Subcutaneous adipose tissue (tissue), 4 donors: ENCODE measurements around the gene ANKRD13C. TPM values are rescaled to one million over a fixed set of nuclear protein-coding genes. Genes with fewer than 3 reads are reported as not detected.

Experiments used
- total RNA-seq, 4 donors: library from RNA; depleted of rRNA; stranded (reverse); fragments of >200 nt; gene quantifications; one replicate each; pipeline ENCODE4 v1.1.0, GENCODE V29; 2016
- TF ChIP-seq, protein P1 (sequence below): fragments of 450-650 bp; IDR thresholded peaks from one replicate; pipeline ENCODE4 v1.5.1; 2016; ENCODE audit warnings: low read depth, mild to moderate bottlenecking, control low read depth, antibody characterized with exemption, moderate library complexity

Gene ANKRD13C
- total RNA-seq, 4 donors from 2014 or later: 19.4 to 26.4 (median 24.4) TPM

DNA sequence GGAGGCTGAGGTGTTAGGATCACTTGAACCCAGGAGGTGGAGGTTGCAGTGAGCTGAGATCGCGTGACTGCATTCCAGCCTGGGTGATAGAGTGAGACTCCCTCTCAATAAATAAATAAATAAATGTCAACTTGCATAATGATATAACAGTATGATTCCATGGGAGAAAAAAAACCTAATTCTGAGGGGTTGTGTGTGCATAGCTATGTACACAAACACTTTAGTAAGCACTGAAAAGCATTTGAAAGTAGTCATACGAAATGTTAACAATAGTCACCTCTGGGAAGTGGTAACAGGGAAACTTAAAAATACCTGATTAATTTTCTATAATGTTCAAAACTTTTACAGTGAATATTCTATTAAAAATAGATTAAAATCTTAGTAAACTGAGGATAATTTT, 43.2 kb downstream of the ANKRD13C start:
- TF ChIP-seq, protein P1, sequence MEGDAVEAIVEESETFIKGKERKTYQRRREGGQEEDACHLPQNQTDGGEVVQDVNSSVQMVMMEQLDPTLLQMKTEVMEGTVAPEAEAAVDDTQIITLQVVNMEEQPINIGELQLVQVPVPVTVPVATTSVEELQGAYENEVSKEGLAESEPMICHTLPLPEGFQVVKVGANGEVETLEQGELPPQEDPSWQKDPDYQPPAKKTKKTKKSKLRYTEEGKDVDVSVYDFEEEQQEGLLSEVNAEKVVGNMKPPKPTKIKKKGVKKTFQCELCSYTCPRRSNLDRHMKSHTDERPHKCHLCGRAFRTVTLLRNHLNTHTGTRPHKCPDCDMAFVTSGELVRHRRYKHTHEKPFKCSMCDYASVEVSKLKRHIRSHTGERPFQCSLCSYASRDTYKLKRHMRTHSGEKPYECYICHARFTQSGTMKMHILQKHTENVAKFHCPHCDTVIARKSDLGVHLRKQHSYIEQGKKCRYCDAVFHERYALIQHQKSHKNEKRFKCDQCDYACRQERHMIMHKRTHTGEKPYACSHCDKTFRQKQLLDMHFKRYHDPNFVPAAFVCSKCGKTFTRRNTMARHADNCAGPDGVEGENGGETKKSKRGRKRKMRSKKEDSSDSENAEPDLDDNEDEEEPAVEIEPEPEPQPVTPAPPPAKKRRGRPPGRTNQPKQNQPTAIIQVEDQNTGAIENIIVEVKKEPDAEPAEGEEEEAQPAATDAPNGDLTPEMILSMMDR: no peak

DNA sequence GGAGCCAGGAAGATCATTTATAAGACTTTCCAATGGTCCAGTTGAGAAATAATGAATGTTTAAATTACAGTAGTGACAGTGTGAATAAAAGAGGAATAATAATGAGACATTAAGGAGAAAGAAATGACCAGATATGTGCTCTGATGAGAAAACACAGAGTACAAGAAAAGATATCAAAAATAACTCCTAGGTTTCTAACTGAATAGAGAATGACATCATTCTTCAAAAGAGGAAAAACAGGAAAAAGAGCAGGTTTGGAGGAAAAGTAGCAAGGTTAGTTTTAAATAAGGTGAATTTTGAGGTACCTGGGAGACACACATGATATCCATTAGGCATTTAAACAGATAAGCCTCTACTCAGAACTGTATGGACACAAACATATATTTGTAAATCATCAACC, 55.0 kb downstream of the ANKRD13C start:
- TF ChIP-seq, protein P1: no peak

DNA sequence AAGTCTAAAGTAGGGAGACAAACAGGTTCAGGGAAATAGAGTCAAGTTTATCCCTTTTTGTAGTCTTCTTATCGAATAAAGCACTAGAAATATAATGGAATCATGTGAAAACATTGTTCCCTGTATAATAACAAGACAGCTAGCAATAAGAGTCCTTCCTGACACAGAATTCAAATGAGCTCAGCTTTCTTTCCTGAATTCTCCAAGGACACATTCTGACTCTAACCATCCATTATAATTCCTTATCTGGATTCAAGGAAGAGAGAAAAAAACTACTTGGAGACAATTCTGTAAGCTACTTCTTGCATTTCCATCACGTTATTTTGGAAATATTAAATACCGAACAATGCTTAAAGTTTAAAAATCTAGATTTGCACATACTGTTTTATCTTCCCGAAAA, 58.8 kb downstream of the ANKRD13C start:
- TF ChIP-seq, protein P1: no peak

DNA sequence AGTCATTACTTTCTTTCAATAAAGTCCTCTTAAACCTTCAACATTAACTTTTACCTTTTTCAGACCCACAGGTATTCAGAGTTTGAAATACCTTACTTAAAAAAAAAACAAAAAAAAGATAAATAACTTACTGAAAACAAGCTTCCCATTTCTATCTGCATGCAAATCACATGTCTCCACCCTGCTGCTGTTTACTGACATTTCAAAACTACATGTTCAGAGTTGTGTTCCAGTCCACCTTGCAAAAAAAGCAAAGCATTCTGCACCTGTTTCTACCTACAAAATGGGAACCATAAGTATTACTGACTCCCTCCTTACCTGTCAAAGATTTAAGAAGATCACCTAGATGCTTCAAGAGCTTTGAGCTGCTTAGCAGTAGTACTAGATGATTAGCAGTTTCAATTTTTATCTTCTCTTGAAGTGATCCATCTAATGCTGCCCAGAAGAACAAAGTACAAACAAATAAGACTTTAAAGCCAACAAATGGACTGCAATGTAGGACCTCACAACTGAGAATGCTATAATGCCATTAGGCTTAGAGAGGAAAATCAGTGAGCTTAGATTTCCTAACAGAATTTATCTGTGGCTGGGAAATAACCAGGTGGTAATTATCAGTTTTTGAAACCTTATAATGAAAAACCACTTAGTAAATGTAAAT, 61.2 kb downstream of the ANKRD13C start:
- TF ChIP-seq, protein P1: no peak

DNA sequence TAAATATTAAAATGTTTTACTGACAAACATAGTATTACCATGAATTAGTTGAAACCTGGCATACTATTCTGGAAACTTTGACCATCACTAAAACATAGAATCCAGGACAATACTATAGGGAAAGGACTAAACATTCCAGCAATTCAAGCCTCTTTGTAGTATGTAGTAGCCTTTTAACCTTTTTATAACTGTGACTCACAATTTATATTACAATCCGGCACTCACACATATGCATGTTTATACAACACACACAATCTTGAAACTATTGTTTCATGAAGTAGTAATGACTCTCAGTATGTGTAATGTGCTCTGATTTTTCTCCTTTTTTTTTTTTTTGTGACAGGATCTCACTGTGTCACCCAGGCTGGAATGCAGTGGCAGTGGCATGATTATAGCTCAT, 64.3 kb downstream of the ANKRD13C start:
- TF ChIP-seq, protein P1: no peak

DNA sequence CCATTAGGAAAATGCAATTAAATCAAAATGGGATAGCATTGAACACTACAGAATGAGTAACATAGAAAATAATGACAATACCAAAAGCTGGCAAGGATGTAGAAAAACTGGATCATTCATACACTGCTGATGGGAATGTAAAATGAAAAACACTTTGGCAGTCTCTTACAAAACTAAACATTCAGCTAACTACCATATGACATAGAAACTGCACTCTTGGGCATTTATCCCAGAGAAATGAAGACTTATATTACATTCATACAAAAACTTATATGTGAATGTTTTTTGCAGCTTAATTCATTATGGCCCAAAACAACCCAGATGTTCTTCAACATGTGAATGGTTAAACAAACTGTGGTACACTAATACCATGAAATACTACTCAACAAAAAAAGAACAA, 66.4 kb downstream of the ANKRD13C start:
- TF ChIP-seq, protein P1: no peak

DNA sequence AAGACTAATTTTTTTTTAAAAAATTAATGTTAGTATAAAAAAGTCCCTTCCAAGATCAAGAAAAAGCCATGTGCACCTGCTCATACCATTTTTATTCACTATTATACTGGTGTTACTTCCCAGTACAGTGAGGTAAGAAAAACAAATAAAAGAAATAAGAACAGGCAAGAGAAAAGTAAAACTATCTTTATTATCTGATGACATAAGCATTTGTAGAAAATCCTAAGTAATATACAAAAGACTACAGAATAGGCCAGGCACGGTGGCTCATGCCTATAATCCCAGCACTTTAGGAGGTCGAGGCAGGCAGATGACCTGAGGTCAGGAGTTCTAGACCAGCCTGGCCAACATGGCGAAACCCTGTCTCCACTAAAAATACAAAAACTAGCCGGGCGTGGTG, 68.1 kb downstream of the ANKRD13C start:
- TF ChIP-seq, protein P1: no peak
